ENCODE results near the gene PLXNA4. TPM values are rescaled to one million over a fixed set of nuclear protein-coding genes. Genes with fewer than 3 reads are reported as not detected.

Gene PLXNA4
- total RNA-seq, 1 donor from 2014 or later = 5.8 TPM

DNA sequence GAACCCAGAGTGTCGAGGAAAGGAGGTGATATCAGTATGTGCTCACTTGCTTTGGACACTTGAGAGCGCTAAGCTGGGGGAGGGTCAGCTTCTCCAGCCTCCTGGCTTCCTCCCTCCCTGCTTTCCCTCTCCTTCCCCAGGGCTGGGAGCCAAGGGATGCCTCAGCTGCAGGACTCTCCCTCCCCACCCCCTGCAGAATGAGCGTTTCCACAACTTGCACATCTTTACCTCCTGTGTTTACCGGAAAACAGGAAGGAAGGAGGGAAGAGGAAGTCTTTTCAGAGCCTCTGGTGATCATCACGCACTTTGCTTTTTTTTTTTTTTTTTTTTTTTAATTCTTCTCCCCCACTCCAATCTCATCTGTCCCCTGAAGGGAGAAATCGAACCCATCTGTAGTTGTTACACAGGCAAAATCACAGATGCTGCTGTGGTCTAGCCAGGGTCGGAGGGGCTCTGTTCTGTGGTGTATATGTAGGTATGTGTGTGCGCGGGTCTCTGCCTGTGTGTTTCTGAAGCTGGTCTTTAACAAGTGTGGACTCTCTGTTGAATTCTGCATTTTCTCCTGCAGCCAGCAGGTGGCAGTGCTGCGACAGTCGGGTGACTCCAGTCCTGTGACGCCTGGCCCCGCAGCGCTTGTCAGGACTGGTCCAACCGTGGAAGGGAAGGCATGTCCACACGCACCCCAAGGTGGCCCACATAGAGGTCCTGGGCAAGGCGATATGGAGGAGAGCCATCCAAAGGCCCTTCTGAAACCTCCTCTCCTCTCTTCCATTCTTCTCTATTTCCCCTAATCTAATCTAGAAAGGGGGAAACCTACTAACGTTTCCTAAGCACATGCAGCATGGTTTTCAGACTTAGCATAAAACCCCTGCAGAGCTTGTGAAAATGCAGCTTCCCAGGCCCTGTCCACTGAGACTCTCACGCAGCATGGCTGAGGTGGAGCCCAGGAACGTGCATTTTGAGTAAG, 257.6 kb downstream of the PLXNA4 start:
- peak; percentile 85 for DNase-seq (ENCODE audit: low spot score)

GRCh38 chr7:132317701-132318351, 258.4 kb downstream of the PLXNA4 start:
- DNase-seq (ENCODE audit: low spot score) = no peak

- DNase-seq (ENCODE audit: low spot score) = no peak
Observed at GRCh38 chr7:132312531-132313055, 263.7 kb downstream of the PLXNA4 start.

- no peak for DNase-seq (ENCODE audit: low spot score)
Observed at GRCh38 chr7:132311733-132312132, 264.5 kb downstream of the PLXNA4 start.

DNA sequence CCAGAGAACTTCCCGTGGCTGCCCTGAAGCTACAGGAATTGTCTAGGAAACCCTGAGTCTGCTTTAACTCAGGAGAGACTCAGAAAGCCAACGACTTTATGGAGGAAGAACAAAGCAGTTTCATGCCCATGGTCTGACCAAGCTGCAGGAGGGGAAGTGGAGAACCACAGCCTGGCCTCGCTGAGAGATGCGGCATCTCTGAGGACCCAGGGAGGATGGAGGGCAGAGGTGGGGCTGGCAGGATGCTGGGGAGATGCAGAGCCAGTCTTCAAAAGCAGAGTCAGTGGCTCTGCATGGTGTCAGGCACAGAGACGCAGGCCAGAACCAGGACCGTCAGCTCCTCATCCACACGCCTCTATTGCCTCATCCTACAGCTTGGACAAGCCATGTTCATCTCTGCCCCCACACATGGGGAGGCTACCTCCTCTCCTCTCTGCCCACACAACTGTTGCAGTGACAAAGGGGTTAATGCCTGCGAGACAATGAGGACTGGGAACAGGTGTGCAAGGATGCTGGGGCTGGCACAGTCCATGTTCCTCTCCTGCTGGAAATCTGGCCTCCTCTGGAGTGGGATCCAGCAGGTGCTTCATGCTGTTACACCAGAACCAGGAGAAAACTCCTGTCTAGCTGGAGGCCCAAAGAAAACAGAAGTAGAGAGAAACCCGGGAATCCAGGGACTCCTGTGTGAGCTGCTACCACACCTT, 267.0 kb downstream of the PLXNA4 start:
- DNase-seq (ENCODE audit: low spot score) = no peak

DNA sequence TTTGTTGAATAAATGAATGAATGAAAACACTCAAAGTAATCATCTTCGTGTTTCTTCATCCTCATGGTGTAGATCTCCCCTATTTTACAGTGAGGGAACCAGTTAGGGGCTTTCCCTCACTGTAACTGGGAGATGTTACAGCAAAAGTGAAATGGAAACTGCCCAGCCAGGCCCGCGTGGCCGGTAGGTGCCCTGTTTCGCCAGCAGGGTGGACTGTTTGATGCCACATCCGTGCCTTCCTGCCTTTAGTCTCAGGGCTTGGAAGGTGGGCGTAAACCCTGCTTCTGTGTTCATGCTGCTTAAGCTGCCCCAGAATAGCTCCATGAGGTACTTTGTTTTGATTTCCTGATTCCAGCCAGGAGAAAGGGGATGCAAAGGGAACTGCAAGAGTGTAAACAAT, 268.8 kb downstream of the PLXNA4 start:
- DNase-seq (ENCODE audit: low spot score) = no peak

GRCh38 chr7:132300599-132301277, 275.5 kb downstream of the PLXNA4 start:
- DNase-seq (ENCODE audit: low spot score) = no peak

- no peak for DNase-seq (ENCODE audit: low spot score)
Observed at GRCh38 chr7:132298790-132299189, 277.5 kb downstream of the PLXNA4 start.

DNA sequence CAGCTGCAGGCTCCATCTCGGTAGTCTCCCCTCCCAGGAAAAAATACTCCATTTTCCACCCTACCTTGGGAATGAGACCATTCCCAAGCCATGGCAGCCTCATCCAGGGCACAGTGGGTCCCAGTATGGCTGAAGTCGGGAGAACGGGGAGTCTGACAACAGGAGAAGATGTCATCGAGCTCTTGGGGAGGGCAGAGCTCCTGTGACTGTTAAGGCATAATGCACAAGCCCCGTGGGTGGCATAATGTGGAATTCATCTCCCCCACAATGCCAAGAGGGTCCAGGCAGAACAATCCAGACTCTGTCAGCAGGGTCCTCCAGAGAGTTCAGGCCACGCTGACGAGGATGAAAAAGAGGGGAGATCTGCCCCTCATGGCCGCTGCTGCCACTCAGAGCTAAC, 279.4 kb downstream of the PLXNA4 start:
- no peak for DNase-seq (ENCODE audit: low spot score)

DNA sequence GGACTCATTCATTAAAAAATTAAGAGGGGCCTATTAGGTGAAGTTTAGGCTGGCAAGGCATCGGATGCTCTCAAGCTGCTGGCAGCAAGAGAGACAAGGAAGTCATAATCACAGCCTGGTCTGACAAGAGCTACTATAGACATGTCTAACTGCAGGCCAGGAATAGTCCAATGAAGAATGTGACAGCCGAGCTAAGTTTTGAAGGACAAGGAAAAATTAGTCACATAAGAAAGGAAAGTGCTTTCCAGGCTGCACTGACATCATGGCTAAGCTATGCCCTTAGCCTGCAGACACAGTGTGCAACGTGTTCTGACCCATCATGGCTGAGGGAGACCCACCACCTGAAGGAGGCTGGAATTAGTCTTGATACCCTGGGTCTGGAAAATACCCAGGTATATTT, 281.1 kb downstream of the PLXNA4 start:
- DNase-seq (ENCODE audit: low spot score) = no peak

GRCh38 chr7:132292803-132293202, 283.5 kb downstream of the PLXNA4 start:
- DNase-seq (ENCODE audit: low spot score) = no peak

DNA sequence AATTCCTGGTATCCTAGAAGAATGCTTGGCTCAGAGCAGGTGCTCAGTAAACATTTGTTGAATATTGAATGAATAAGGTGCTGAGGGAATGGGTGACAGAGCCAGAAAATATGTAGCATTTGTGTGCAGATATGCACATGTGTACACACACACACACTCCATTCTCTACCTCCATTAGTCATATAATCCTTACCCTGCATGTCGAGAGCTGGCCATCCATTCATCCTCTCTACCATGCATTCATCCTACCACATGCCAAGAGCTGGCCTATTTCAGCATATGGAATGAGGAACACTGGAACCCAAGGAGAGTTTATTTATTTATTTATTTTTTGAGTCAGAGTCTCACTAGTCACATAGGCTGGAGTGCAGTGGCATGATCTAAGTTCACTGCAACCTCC, 284.8 kb downstream of the PLXNA4 start:
- no peak for DNase-seq (ENCODE audit: low spot score)

- no peak for DNase-seq (ENCODE audit: low spot score)
Observed at GRCh38 chr7:132290021-132290420, 286.2 kb downstream of the PLXNA4 start.

DNA sequence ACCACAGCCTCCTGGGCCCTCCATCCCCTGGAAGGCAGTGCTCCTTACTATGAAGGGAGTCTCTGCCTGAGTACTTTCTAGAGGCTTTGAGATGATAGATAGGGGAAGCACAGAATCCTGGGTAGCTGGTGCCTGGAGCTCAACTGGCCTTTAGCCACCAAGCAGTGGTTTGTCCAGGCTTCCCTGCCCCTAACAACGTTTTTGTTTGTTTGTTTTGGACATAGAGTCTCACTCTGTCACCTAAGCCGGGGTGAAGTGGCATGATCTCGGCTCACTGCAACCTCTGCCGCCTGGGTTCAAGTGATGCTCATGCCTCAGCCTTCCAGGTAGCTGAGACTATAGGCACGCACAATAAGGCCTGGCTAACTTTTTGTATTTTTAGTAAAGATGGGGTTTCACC, 289.4 kb downstream of the PLXNA4 start:
- DNase-seq (ENCODE audit: low spot score) = no peak

DNA sequence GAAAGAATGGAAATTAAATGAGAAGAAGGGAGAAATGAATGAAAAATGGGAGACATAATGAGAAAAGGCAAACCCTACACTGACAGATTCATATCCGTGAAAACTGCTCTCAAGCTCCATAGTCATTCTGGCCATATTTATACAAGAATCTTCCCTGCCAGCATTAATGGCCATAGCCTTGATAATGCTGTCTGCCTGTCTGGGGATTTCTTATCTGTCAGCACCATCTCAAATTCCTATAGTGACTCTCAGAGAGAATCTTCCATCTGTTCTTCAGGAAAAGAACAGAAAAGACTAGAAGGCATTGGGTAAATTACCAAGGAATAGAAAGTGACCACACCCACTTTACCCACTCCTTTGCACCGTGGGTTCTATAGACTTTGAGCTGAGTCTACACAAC, 295.9 kb downstream of the PLXNA4 start:
- DNase-seq (ENCODE audit: low spot score) = no peak

DNA sequence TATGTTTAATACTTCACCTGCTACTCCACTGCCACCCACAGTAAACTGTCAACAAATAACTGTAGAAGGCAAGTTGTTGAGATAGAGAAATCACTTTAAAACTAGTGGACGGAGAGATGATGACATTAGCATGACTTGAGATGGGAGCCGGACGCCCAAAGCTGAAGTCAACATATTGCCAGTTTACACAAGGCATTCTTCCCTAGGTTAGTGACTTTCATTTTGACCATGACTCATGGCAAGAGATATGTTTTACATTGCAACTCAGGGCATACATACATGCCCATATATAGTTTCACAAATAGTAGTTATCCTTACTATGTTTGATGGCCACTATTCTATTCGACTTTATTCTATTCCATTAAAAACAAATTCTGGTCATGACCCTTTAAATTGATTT, 296.6 kb downstream of the PLXNA4 start:
- DNase-seq (ENCODE audit: low spot score) = no peak

- no peak for DNase-seq (ENCODE audit: low spot score)
Observed at GRCh38 chr7:132276976-132277725, 299.1 kb downstream of the PLXNA4 start.

DNA sequence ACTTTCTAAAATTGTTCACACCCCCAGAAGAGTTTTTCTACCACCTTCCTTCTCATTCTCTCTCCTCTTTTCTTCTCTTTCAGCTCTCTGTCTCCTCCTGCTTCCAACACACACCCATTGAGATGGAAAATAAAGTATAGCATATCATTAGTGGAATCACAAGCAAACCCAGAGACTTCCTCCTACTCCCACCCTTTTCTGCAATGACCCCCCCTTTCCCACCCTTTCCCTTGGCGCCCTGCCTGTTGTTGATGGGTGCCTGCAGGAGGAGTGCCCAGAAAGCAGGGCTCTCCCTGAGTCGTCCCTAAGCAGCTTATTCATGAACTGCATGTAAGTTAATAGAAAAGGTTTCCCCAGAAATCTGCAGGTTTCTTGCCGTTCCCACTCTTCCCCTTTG, 300.0 kb downstream of the PLXNA4 start:
- DNase-seq (ENCODE audit: low spot score) = no peak

- no peak for DNase-seq (ENCODE audit: low spot score)
Observed at GRCh38 chr7:132275416-132276233, 300.6 kb downstream of the PLXNA4 start.

DNA sequence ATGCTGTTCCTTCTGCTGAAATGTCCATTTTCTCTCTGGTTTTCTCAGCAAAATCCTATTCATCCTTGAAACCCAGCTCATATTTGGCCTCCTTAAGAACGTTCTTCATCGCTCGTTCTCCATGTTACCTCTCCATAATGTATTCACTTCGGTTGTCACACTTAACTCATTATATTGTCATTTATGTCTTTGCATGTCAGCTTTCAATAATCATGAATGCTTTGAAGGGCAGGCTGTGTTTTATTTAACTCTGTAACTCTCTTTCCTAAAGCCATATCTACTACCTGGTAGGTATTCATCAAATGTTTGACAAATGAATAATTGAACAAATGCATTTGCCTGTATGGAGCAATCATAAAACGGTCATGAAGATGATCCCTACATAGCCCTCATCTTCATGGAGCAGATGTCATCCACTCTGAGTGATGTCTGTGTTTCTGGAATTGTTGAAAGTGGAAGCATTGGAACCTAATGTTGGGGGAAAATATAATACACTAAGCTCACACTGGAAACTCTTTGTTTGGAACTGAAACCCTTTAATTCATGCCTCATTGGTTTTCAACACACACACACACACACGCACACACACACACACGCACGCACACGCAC, 303.4 kb downstream of the PLXNA4 start:
- DNase-seq (ENCODE audit: low spot score) = no peak
